Mesenteric fat pad (tissue), 1 donor: ENCODE results near the gene SPAG5. TPM values are rescaled to one million over a fixed set of nuclear protein-coding genes. Genes with fewer than 3 reads are reported as not detected.

ENCODE experiments used
- DNase-seq: peaks from one replicate; pipeline ENCODE4 v3.0.0-alpha.2; 2020; ENCODE audit warnings: low spot score
- total RNA-seq: library from RNA; stranded (reverse); fragmentation: NEBNext Ultra II Directional; extraction: Animal tissue kit (Norgen Biotek cat#: 25700); gene quantifications from one replicate; pipeline ENCODE4 v1.2.1, GENCODE V29; 2021
- donor health status: DM: yes; HTN: yes; CAD: no.

SPAG5 gene
- total RNA-seq, 1 donor from 2014 or later = 3.1 TPM

DNA sequence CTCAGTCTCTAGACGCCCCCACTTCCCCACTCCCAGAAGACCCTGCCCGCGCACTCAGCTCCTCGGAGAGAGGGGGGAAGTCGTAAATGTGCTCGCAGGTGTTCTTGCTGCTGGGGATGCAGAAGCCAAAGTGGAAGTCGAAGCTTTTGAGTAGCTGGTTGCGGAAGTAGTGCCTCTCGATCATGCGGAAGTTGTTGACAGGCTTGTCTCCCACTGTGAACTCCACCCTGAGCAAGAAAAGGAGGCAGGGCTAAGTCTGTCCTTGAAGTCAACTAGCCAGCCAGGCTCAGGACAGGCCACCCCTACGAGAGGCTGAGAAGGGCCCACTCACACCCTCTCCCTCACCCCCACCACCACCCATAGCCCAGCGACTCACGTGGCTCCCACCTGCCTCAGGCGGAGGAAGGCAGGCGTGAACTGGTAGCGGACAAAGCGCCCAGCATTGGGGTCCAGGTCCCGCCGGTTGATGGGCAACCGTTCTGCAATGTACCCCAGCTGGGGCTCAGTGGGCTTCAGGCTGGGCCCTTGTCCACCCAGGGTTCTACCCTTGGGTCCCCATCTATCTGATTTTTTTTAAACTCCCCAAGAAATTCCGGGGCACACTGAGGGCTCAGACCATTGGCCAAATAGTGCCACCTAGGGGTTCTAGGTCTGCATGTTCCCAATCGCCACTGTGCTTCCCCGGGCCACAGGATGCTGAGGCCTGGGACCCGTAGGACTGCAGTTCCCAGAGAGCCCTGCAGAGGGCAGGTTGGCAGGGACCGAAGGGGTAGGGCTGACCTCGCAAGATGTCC, 51.0 kb downstream of the SPAG5 start:
- no peak for DNase-seq

DNA sequence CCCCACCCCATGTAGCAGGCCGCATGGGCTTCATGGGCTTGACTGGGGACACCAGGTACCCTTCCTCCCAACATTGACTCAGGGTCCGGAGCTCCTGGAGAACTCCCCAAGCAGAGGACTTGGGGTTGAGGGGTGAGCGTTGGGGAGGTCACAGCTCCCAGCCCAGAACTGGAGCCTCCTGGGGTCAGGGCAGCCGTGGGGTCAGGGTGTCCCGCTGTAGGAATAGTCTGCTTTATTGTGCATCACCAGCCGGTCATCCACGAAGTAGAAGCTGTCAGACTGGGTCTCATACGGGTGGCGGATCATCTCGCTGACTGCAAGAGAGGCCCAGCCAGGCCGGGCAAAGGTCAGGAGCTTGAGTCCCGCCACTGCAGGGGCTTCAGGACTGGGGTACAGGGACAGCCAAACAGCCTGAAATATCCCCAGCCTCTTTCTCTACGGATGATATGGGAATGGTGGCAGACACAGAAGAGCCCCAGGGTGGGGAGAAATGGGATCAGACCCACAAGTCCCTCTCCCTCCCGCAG, 51.7 kb downstream of the SPAG5 start:
- DNase-seq = no peak

DNA sequence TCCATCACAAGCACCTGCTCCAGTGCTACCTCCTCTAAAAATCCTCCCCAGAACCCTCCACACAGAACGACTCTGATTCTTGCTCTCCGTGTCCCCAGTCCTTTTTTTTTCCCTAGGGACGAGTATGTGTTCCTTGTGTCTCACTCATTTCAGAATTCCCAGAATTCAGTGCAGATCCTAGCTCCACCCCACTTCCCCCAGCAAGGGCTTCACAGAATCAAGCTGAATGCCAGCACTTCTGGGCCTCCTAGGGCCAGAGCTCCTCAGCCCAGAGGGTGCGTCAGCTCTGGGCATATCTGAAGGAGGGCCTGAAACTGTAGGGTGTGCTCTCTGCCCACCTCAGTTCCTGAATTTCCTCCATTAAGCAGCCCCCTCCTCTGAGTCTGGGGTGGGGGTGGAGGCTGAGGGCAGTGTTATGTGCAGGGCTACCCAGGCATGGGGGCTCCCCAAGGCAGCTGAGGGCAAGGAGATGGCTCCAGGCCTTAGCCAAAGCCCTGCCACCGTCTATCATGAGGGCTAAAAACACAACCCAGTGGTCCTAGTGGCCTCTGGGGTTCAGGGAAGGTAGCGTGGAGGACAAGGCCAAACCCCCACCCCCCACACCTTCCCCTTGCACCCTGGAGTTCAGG, 52.9 kb downstream of the SPAG5 start:
- DNase-seq = no peak

DNA sequence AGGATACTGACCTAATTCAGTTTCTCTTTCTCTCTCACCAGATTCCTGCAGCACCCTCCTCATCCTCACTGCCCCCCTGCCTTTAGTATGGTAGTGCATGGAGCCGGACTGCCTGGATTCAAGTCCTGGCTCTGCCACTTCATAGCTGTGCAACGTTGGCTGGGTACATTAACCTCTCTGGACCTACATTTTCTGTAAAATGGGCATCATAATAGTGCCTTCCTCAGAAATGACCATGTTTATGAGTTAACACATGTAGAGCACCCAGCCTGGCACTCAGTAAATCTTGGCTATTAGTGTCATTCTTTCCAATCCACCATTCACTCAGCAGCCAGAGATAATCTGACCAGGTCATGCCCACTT, 53.7 kb downstream of the SPAG5 start:
- DNase-seq = no peak

DNA sequence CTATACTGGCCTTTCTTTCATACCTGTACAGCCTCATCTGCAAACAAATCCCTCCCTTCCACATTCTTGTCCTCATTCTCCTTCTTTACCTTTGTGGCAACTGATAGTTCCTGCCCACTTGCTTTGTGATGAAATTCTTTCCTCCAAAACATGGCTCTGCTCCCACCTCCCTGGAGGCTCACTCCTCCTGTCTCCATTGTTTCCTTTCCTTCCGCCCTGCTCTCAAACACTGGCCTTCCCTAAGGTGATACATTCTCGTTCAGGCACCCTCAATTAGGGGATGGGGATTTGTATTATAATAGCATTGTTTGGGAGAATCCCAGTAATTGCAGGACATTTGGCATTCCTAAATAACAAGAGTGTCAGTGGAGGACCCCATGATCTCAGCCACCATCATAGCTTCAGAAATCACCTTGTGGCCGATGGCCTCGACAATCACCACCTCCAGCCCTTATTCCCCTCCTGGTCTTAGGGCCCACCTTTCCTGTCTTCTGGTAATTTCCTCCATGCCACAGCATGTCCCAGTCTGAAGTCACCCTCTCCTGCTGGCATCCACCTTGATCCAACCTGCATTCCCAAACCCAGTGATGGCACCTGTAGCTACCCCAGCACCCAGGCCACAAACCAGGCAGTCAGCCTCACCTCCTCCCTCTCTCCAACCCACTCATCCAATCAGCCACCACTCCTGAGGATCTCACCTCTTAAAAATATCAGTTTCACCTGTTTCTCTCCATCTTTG, 54.3 kb downstream of the SPAG5 start:
- no peak for DNase-seq

DNA sequence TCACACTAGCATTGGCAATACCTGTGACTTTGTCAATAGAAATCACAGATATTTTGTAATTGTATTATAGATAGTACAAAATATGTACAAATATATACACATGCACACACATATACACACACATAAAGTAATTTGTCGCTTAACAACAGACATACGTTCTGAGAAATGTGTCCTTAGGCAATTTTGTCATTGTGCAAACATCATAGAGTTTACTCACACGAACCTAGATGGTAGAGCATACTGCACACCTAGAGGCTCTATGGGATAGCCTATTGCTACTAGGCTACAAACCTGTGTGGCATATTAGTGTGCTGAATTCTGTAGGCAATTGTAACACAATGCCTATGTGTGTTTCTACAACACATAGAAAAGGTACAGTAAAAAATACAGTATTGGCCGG, 57.4 kb downstream of the SPAG5 start:
- no peak for DNase-seq

DNA sequence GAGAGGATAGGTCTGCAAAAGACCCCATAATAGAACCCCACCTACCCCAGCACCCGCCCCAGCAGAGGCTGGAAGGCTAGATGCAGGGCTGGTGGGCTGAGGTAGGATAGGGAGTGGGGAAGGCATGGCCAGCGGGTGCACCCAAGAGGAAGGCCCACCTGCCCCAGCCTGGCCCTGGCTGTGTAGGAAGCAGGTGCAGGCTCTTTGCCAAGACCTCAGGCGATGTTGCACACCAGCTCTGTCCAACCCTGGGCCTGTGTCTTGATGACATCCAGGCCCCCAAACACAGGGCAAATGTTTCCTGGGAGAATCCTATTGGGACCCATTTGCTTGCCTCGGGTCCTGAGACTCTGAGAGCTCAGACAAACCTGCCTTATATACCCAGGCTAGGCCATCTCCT, 58.6 kb downstream of the SPAG5 start:
- no peak for DNase-seq

- DNase-seq = no peak
Measured at GRCh38 chr17:28538296-28538895, 60.4 kb downstream of the SPAG5 start.

DNA sequence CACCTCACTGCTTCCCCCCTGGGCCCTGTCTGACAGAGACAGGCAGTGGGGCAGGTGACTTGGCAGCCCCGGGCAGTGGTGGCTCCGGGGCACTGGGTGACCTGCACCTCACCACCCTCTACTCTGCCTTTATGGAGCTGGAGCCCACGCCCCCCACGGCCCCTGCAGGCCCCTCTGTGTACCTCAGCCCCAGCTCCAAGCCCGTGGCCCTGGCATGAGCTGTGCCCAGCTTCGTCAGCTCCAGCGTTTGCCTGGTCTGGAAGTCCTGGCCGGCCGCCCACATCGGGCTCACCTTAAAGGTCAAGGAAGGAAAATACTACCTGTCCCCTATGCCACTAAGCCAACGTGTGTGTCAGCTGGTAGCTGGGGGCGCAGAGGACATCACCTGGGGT, 61.6 kb downstream of the SPAG5 start:
- no peak for DNase-seq

GRCh38 chr17:28536532-28537218, 62.1 kb downstream of the SPAG5 start:
- DNase-seq = no peak

- no peak for DNase-seq
Measured at GRCh38 chr17:28534740-28535375, 64.0 kb downstream of the SPAG5 start.

DNA sequence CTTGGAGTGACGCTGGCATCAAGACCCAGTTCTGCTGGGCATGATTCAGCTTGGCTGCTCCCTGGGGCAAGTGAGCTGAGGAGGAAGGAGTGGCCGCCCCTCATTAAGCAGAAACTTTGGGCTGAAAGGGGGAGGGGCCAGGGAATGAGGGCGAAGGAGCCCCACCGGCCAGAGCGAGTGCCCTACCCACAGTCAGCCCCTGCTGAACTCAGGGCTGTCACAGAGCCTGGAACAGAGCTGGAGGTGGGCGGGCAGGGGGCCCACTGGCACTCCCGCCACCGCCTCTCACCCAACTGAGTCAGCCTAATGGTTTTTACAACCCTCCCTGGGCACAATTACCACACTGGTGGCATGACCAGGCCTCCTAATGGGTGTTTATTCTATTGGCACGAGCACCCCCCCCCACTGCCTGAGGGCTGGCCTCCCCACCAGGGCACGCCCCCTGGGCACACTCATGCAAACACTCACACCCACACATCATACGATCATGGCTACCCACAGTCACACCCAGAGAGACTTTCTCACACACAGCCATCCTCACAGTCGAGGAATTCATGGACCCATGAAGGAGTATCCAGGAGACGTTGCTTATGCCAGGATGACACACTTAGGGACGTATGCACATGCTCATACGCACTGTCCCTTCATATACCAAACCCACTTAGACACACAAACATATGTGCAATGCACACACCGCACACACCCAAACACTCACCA, 65.6 kb downstream of the SPAG5 start:
- DNase-seq = no peak

DNA sequence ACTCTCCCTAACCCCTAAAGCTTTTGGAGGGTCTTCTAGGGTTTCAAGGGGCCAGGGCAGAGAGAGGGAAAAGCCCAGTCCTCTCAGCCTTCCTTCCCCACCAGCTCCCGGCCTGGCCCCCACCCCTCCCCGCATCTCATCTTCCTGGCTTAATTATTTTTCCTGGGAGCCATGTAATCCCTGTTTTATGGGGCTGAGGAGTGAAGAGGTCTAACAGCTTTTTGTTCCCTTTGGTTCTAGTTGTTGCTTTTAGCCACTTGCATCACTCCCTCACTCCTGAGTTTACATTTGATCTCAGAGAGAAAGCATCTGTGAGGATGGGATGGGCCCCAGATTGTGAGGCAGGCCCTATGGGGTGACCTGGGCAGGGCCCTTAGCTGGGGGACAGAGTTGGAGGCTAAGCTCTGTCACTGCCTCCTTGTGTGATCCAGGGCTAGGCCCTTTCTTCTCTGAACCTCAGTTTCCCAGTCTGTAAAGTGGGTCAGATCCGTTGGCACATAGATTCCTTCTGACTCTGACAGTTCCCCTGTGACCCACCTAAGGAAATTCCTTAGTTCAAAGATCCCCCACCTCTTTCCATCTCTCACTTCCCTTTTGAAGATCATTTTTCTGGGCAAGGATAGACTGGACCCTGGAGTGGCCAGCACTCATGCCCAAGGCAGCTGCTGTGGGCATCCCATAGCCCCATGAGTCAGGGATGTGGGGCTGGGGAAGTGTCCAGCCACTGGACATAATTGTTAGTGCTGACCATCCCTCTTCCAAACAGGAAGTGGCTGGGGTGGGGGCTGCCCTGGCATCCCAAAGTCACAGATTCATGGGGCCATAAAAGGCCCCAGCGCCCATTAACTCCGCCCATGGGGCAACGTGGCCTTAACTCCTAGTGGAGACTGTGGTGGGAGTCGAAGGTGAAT, 66.5 kb downstream of the SPAG5 start:
- no peak for DNase-seq

- no peak for DNase-seq
Measured at GRCh38 chr17:28530926-28531325, 67.9 kb downstream of the SPAG5 start.

DNA sequence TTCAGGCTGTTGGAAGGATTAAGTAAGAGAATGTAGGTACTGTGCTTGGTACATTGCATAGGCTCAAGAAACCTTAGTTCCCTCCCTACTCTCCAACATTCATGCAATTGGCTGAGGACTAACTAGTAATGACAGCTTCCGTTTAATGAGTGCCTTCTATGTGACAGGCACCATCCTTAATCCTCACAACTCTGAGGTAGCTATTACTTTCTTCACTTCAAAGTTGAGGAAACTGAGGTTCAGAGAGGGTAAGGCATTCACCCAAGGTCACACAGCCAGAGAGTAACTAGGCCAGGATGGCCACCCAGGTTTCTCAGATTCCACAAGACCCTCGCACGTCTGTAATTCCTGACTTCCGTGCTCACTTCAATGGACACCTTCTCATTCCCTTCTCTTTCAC, 68.6 kb downstream of the SPAG5 start:
- DNase-seq = no peak

- no peak for DNase-seq
Measured at GRCh38 chr17:28529013-28529400, 69.8 kb downstream of the SPAG5 start.

DNA sequence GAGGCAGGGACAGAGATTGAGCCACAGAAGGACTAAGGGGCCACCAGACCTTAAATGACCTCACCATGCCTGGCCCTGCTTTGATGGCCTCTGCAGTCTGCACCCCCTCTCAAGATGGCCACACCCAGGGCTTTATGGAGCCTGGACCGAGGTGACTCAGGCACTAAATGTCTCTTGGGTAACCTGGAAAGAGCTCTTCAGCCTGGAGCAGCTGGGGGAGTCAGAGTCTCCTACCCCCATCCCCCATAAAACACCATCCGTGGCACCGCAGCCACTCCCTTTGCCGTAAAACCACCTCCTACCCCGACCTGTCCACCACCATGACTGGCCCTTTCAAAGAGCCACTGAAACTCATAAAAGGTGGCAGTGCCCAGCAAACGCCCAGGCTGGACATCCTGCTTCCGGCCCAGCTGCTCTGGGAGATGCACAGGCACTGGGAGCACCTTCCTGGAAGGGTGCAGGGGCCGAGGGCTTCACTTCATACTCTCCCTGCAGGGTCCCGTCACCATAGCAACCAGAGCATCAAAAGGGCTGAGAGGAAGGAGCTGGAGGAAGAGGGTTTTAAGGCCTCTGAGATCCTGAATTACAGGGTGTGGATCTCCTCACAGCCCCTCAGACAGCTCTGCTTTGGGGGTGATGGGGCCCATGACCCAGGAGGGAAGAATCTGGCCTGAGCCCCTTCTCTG, 70.4 kb downstream of the SPAG5 start:
- DNase-seq = no peak

- no peak for DNase-seq
Measured at GRCh38 chr17:28527859-28528258, 71.0 kb downstream of the SPAG5 start.
